Mesenteric fat pad (tissue), 1 donor: ENCODE data around the gene ZNF20. TPM values are rescaled to one million over a fixed set of nuclear protein-coding genes. Genes with fewer than 3 reads are reported as not detected.
"Not testable (repeated sequence)": the region's sequence is repeated elsewhere in the genome, so short reads cannot be mapped to it uniquely, and the experiment has no call there.

Experiments used
- DNase-seq: peaks from one replicate; pipeline ENCODE4 v3.0.0-alpha.2; 2020; ENCODE audit warnings: low spot score
- total RNA-seq: library from RNA; stranded (reverse); fragmentation: NEBNext Ultra II Directional; extraction: Animal tissue kit (Norgen Biotek cat#: 25700); gene quantifications from one replicate; pipeline ENCODE4 v1.2.1, GENCODE V29; 2021
- donor health status: DM: yes; HTN: yes; CAD: no.

The ZNF20 gene
- total RNA-seq, 1 donor from 2014 or later, result 1.1 TPM

- DNase-seq, result no peak
Observed at GRCh38 chr19:12113121-12113520, 27.0 kb downstream of the ZNF20 start.

- DNase-seq, result no peak
Observed at GRCh38 chr19:12112701-12113100, 27.4 kb downstream of the ZNF20 start.

- DNase-seq, result no peak
Observed at GRCh38 chr19:12111943-12112637, 28.1 kb downstream of the ZNF20 start.

GRCh38 chr19:12111176-12111575 is 29.0 kb downstream of the ZNF20 start:
- no peak for DNase-seq

GRCh38 chr19:12103909-12104308 is 36.2 kb downstream of the ZNF20 start:
- not testable (repeated sequence) for DNase-seq

GRCh38 chr19:12098040-12098439 is 42.1 kb downstream of the ZNF20 start:
- DNase-seq, result no peak

- no peak for DNase-seq
Observed at GRCh38 chr19:12095111-12095790, 44.9 kb downstream of the ZNF20 start.

- DNase-seq, result no peak
Observed at GRCh38 chr19:12093777-12094176, 46.4 kb downstream of the ZNF20 start.

GRCh38 chr19:12092956-12093355 is 47.2 kb downstream of the ZNF20 start:
- no peak for DNase-seq

GRCh38 chr19:12092065-12092867 is 47.9 kb downstream of the ZNF20 start:
- peak; percentile 94 for DNase-seq

- DNase-seq, result no peak
Observed at GRCh38 chr19:12090807-12091206, 49.3 kb downstream of the ZNF20 start.

GRCh38 chr19:12085074-12085818 is 54.9 kb downstream of the ZNF20 start:
- no peak for DNase-seq

GRCh38 chr19:12083336-12083735 is 56.8 kb downstream of the ZNF20 start:
- DNase-seq, result not testable (repeated sequence)

Other genes with a start within 250 kb of the ZNF20 start
- 9.1 TPM for gene ZNF700, start 215.2 kb downstream of the ZNF20 start, total RNA-seq
- 0.87 TPM for gene ZNF763, start 175.3 kb downstream of the ZNF20 start, total RNA-seq
- 3.5 TPM for gene ZNF433, start 104.7 kb downstream of the ZNF20 start, total RNA-seq
- not detected for gene ZNF878, start 87.4 kb downstream of the ZNF20 start, total RNA-seq
- 3.0 TPM for gene ZNF844, start 75.6 kb downstream of the ZNF20 start, total RNA-seq
- gene ZNF625, start 16.4 kb upstream of the ZNF20 start, total RNA-seq, result 3.4 TPM
- 6.5 TPM for gene ZNF136, start 22.7 kb upstream of the ZNF20 start, total RNA-seq
- gene ZNF44, start 154.5 kb upstream of the ZNF20 start, total RNA-seq, result 10.5 TPM
- gene ZNF563, start 193.3 kb upstream of the ZNF20 start, total RNA-seq, result 2.0 TPM
- 3.3 TPM for gene ZNF442, start 225.3 kb upstream of the ZNF20 start, total RNA-seq